OCI-LY7 (cell line): ENCODE measurements around the gene UHMK1. TPM values are rescaled to one million over a fixed set of nuclear protein-coding genes. Genes with fewer than 3 reads are reported as not detected.
"Not testable (repeated sequence)": the region's sequence is repeated elsewhere in the genome, so short reads cannot be mapped to it uniquely, and the experiment has no call there.

Experiments used
- Bru-seq: library from RNA; stranded (reverse); fragments of 400-500 nt; gene quantifications from one replicate; lab custom pipeline; 2021; lab: Mats Ljungman, UMichigan
- BruChase-seq, 2 experiments: library from RNA; stranded (reverse); fragments of 400-500 nt; gene quantifications; one replicate each; lab custom pipeline; 2021; lab: Mats Ljungman, UMichigan
- BruUV-seq: library from RNA; stranded (reverse); fragments of 400-500 nt; replicated peaks from 2 replicates; lab custom pipeline; 2021; lab: Mats Ljungman, UMichigan
- CTCF ChIA-PET: fragments of 300-600 bp; sonication (Branson Sonifier 250); formaldehyde crosslinking; loops from one replicate; lab custom pipeline; 2022; ENCODE audit warnings: antibody characterized with exemption; ENCODE audit not compliant: unreplicated experiment; lab: Charles Lee
- POLR2A ChIA-PET: fragments of 300-600 bp; sonication (Branson Sonifier 250); formaldehyde crosslinking; loops from one replicate; lab custom pipeline; 2022; ENCODE audit warnings: antibody characterized with exemption; lab: Charles Lee
- DNase-seq: peaks from one replicate; pipeline ENCODE4 v3.0.0-alpha.2; 2015; ENCODE audit warnings: low spot score
- H2AFZ ChIP-seq: fragments of 200-600 bp; sonication (generic), shearing (Covaris generic); 2 replicates; pipeline ENCODE4 v1.6.1; 2014; ENCODE audit warnings: mild to moderate bottlenecking, antibody characterized with exemption, low read length, moderate library complexity
- H3K27ac ChIP-seq: fragments of 200-600 bp; sonication (generic); 2 replicates; pipeline ENCODE4 v1.5.1; 2014; ENCODE audit warnings: mixed run types, low read depth, mild to moderate bottlenecking, moderate library complexity, low read length, inconsistent platforms; ENCODE audit not compliant: poor library complexity, severe bottlenecking
- H3K36me3 ChIP-seq: fragments of 200-600 bp; sonication (generic); 2 replicates; pipeline ENCODE4 v1.6.1; 2014; ENCODE audit warnings: mild to moderate bottlenecking, antibody characterized with exemption, low read length, moderate library complexity, mixed read lengths; ENCODE audit not compliant: insufficient read depth
- H3K4me1 ChIP-seq: fragments of 200-600 bp; sonication (generic); 2 replicates; pipeline ENCODE4 v1.5.1; 2014; ENCODE audit warnings: mild to moderate bottlenecking, low read length; ENCODE audit not compliant: insufficient read depth, poor library complexity, severe bottlenecking
- H3K4me2 ChIP-seq: fragments of 200-600 bp; sonication (generic); 2 replicates; pipeline ENCODE4 v1.6.1; 2014; ENCODE audit warnings: mild to moderate bottlenecking, low read length
- H3K4me3 ChIP-seq: fragments of 200-600 bp; sonication (generic); 2 replicates; pipeline ENCODE4 v1.5.1; 2014; ENCODE audit warnings: mild to moderate bottlenecking, low read depth, low read length; ENCODE audit not compliant: poor library complexity, severe bottlenecking
- H3K79me2 ChIP-seq: fragments of 200-600 bp; sonication (generic); 2 replicates; pipeline ENCODE4 v1.6.1; 2016; ENCODE audit warnings: low read depth, mild to moderate bottlenecking, low read length, moderate library complexity, mixed read lengths; ENCODE audit not compliant: insufficient read depth
- H3K9me2 ChIP-seq: fragments of 200-600 bp; sonication (generic); 2 replicates; pipeline ENCODE4 v1.6.1; 2016; ENCODE audit warnings: mild to moderate bottlenecking, low read length, mixed read lengths; ENCODE audit not compliant: insufficient read depth
- H3K9me3 ChIP-seq: fragments of 200-600 bp; sonication (generic); 2 replicates; pipeline ENCODE4 v1.6.1; 2014; ENCODE audit warnings: mild to moderate bottlenecking, mixed run types, low read length, mixed read lengths
- H4K20me1 ChIP-seq: fragments of 200-600 bp; sonication (generic); 2 replicates; pipeline ENCODE4 v1.6.1; 2014; ENCODE audit warnings: mild to moderate bottlenecking, antibody characterized with exemption, low read length, moderate library complexity, mixed read lengths; ENCODE audit not compliant: insufficient read depth
- EZH2phosphoT487 ChIP-seq: fragments of 200-600 bp; sonication (generic); IDR thresholded peaks from 2 replicates; pipeline ENCODE4 v1.6.1; 2018; ENCODE audit warnings: low read depth, borderline replicate concordance, mild to moderate bottlenecking, mixed run types, antibody characterized with exemption, low read length, moderate library complexity, mixed read lengths
- intact Hi-C: fragments of 100-400 bp; cut with micrococcal nuclease; formaldehyde crosslinking; loops from one replicate; pipeline ENCODE4 v1.10.0; 2022; ENCODE audit not compliant: unreplicated experiment
- long read RNA-seq: library from polyadenylated mRNA; stranded (forward); transcript quantifications from one replicate; pipeline ENCODE4 v2.0.0, GENCODE V29; 2022
- total RNA-seq, 2 experiments: library from RNA; depleted of rRNA in 1 of 2; stranded (reverse); fragments of >200 nt in 1 of 2; shearing (Covaris generic) in 1 of 2; gene quantifications; 2 replicates each; pipeline ENCODE4 v1.2.3, GENCODE V29; 2014 to 2022
- TF ChIP-seq, protein P1 (sequence below): fragments of 200-600 bp; sonication (generic); conservative IDR thresholded peaks from 2 replicates; pipeline ENCODE4 v1.5.1; 2014; ENCODE audit warnings: mild to moderate bottlenecking, antibody characterized with exemption, low read length, moderate library complexity, mixed read lengths

Gene UHMK1, protein sequence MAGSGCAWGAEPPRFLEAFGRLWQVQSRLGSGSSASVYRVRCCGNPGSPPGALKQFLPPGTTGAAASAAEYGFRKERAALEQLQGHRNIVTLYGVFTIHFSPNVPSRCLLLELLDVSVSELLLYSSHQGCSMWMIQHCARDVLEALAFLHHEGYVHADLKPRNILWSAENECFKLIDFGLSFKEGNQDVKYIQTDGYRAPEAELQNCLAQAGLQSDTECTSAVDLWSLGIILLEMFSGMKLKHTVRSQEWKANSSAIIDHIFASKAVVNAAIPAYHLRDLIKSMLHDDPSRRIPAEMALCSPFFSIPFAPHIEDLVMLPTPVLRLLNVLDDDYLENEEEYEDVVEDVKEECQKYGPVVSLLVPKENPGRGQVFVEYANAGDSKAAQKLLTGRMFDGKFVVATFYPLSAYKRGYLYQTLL
- total RNA-seq (2014; rRNA removed; shearing (Covaris generic)) = 27.7 and 27.8 TPM in 2 replicates
- 33.8 and 35.7 TPM in 2 replicates for total RNA-seq (2022)
- Bru-seq, nascent RNA = percentile 89 among the genes with signal in this experiment
- percentile 97 among the genes with signal in this experiment for BruChase-seq, experiment 1, labeled RNA remaining after a 6-hour chase
- BruChase-seq, experiment 2, labeled RNA remaining after a 2-hour chase = percentile 98 among the genes with signal in this experiment
- long read RNA-seq, full-length matches to known transcripts = 14 of 27 reads
- long read RNA-seq, partial matches to known transcripts = 3 of 27 reads
- long read RNA-seq, other reads (novel, unspliced or antisense) = 10 of 27 reads

DNA sequence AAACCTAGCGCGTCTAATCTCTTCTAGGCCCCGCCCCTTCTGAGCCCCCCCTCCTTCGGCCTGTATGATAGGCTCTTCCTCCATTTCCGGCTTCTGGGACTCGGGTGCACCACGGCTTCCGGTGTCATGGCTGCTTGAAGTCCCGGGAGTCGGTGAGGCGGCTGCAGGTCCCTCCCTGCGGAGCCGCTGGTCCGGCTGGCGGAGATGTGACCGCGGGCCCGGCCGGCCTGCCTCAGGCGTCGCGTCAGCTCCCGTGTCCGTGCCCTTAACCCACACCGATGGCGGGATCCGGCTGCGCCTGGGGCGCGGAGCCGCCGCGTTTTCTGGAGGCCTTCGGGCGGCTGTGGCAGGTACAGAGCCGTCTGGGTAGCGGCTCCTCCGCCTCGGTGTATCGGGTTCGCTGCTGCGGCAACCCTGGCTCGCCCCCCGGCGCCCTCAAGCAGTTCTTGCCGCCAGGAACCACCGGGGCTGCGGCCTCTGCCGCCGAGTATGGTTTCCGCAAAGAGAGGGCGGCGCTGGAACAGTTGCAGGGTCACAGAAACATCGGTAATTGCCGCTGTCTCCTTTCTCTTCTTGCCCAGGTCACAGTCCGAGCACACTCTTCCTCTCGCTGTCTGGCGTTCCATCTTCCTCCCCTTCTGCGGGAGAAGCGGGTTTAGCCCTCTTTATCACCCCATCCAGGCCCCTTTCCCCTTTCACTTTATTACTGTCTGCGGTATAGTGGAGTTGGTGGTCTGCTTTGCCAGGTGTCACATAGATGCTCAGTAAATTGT lies at the start of gene UHMK1:
TSS of gene UHMK1 (plus strand) at position 96 of the 773 bp plus-strand sequence. CDS start at position 279, 183 bp downstream.
- BruUV-seq = no TSS peak

DNA sequence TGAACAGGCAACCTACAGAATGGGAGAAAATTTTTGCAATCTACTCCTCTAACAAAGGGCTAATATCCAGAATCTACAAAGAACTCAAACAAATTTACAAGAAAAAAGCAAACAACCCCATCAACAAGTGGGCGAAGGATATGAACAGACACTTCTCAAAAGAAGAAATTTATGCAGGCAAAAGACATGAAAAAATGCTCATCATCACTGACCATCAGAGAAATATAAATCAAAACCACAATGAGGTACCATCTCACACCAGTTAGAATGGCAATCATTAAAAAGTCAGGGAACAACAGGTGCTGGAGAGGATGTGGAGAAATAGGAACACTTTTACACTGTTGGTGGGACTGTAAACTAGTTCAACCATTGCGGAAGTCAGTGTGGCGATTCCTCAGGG lies 43.3 kb upstream of the UHMK1 start:
- H3K9me3 ChIP-seq, H3K27ac ChIP-seq, H3K36me3 ChIP-seq, H2AFZ ChIP-seq, H3K4me3 ChIP-seq, H3K79me2 ChIP-seq, H3K4me2 ChIP-seq, H3K9me2 ChIP-seq, BruUV-seq, H3K4me1 ChIP-seq, CTCF ChIA-PET, H4K20me1 ChIP-seq, DNase-seq, POLR2A ChIA-PET, intact Hi-C loops: not testable (repeated sequence)

More for the DNA sequence above, at the start of gene UHMK1:
- peaks cover 45% of the 10 kb centered on the region for H3K79me2 ChIP-seq
- H3K9me2 ChIP-seq = no peaks in the 10 kb centered on the region
- H4K20me1 ChIP-seq = peaks cover 22% of the 10 kb centered on the region
- no peaks in the 10 kb centered on the region for H3K9me3 ChIP-seq
- ChIA-PET POLR2A (interaction anchor here (1.2 kb wide), 1 partner anchor 62 kb away, joined by 8 read pairs; no protein-coding TSS in a partner anchor), CTCF (interaction anchor here (0.7 kb wide), 1 partner anchor 65 kb away, joined by 3 read pairs; no protein-coding TSS in a partner anchor)
- intact Hi-C loops = loop anchor here (1.0 to 5.0 kb wide), 3 partner anchors 63 to 824 kb away; partner anchors contain the start of genes FCRLA, NUF2 and UAP1
- TF ChIP-seq, protein P1, sequence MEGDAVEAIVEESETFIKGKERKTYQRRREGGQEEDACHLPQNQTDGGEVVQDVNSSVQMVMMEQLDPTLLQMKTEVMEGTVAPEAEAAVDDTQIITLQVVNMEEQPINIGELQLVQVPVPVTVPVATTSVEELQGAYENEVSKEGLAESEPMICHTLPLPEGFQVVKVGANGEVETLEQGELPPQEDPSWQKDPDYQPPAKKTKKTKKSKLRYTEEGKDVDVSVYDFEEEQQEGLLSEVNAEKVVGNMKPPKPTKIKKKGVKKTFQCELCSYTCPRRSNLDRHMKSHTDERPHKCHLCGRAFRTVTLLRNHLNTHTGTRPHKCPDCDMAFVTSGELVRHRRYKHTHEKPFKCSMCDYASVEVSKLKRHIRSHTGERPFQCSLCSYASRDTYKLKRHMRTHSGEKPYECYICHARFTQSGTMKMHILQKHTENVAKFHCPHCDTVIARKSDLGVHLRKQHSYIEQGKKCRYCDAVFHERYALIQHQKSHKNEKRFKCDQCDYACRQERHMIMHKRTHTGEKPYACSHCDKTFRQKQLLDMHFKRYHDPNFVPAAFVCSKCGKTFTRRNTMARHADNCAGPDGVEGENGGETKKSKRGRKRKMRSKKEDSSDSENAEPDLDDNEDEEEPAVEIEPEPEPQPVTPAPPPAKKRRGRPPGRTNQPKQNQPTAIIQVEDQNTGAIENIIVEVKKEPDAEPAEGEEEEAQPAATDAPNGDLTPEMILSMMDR = 0 out of 2 replicates have a peak, but pooled peaks have one; percentile 26
- TF ChIP-seq EZH2phosphoT487 = no peak
- peaks cover 32% of the 10 kb centered on the region for H3K36me3 ChIP-seq
- peaks cover 23% of the 10 kb centered on the region for H3K4me1 ChIP-seq
- H3K27ac ChIP-seq = peak within 1 kb of the TSS; percentile 93
- peak within 1 kb of the TSS; percentile 100 for H2AFZ ChIP-seq
- DNase-seq = peak; percentile 95
- peak within 1 kb of the TSS; percentile 95 for H3K4me3 ChIP-seq
- peak within 1 kb of the TSS; percentile 94 for H3K4me2 ChIP-seq

DNA sequence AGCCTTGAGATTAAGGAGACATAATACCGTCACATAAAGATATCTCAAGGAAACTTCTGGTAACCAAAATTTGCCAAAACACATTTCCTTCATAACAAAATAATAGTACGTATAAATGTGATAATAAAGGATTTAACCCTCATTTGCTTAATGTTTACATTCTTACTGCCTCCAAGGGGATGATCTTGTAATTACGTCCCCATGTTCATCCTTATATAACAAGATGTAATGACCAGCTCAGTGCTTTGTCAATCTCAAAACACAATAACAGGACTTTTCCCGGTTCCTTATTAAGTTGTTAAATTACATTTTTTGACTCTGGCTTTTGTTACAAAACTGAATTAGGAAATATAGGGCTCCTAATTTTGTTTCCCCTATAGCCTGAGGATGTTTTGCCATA lies 41.3 kb upstream of the UHMK1 start:
- Histone ChIP-seq H3K79me2 (no peaks in the 10 kb centered on the region), H3K4me3 (no peak overlapping the region), H3K36me3 (no peaks in the 10 kb centered on the region), H3K4me1 (no peaks in the 10 kb centered on the region), H3K27ac (no peak overlapping the region), H3K9me3 (no peaks in the 10 kb centered on the region), H4K20me1 (no peaks in the 10 kb centered on the region), H2AFZ (no peak overlapping the region), H3K4me2 (no peak overlapping the region), H3K9me2 (no peaks in the 10 kb centered on the region)
- ChIA-PET POLR2A (interaction anchor here (0.9 kb wide), 1 partner anchor 11 kb away, joined by 5 read pairs; no protein-coding TSS in a partner anchor), CTCF (no interaction called here)
- DNase-seq = no peak
- intact Hi-C loops = no loop called here
- no TSS peak for BruUV-seq
- TF ChIP-seq EZH2phosphoT487 = no peak
- TF ChIP-seq, protein P1 = no peak
